Measurements from ENCODE around the gene DQX1.

DNA sequence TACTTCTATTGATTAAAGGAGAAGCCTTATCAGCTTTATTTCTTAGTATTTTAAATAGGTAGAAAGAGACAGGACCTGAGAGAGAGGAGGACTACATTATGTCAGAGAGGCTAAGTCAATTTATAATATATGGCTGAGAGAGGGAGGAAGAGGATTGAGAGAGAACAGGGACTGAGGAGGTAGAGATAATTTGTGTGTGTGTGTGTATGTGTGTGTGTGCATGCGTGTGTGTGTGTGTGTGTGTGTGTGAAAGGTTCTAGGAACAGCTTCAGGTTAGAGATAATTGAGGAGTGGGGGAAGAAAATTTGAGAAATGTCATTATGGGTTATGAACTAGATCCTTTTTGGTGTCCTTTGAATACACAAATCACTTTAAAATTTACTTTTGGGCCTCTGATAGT lies 43.7 kb upstream of the DQX1 start:
- TF ChIP-seq POLR2AphosphoS5 (IDR thresholded peaks at IDR 0.05; ENCODE audit: low read depth, low read length) (no peak), TAF1 (IDR thresholded peaks at IDR 0.05; ENCODE audit: borderline replicate concordance, insufficient read depth, low read length) (no peak)

All from PFSK-1 (cell line).